DND-41 (cell line): ENCODE results near the gene GNAO1.

Source experiments
- ATAC-seq: fragments of 200-7000 bp; cut with Tn5 transposase; 3 replicates; pipeline ENCODE4 v1.9.1; 2021; ENCODE audit warnings: low read depth; ENCODE audit not compliant: insufficient read depth
- DNase-seq: peaks from one replicate; pipeline ENCODE4 v3.0.0-alpha.2; 2020
- H2AFZ ChIP-seq: 2 replicates; pipeline ENCODE4 v1.6.0; 2012; ENCODE audit warnings: low read depth, low read length
- H3K27ac ChIP-seq: 2 replicates; pipeline ENCODE4 v1.5.1; 2012; ENCODE audit warnings: low read length, inconsistent platforms
- H3K27me3 ChIP-seq: fragments of 200-600 bp; sonication (generic); 2 replicates; pipeline ENCODE4 v1.6.0; 2012; ENCODE audit warnings: low read length, mild to moderate bottlenecking, inconsistent platforms; ENCODE audit not compliant: insufficient read depth, poor library complexity
- H3K36me3 ChIP-seq: 2 replicates; pipeline ENCODE4 v1.5.1; 2012; ENCODE audit warnings: low read length, inconsistent platforms; ENCODE audit not compliant: insufficient read depth
- H3K4me1 ChIP-seq: 2 replicates; pipeline ENCODE4 v1.5.1; 2012; ENCODE audit warnings: mild to moderate bottlenecking, low read length; ENCODE audit not compliant: insufficient read depth
- H3K4me2 ChIP-seq: 2 replicates; pipeline ENCODE4 v1.6.0; 2012; ENCODE audit warnings: mild to moderate bottlenecking, moderate library complexity, low read length, inconsistent platforms; ENCODE audit not compliant: insufficient read depth
- H3K4me3 ChIP-seq, 2 experiments: fragments of 200-600 bp in 1 of 2; shearing (Covaris generic) in 1 of 2; 2 replicates each; pipeline ENCODE4 v1.5.1; 2012 to 2016; ENCODE audit warnings: inconsistent platforms in 2 of 2, low read length in 2 of 2, mild to moderate bottlenecking in 2 of 2, low read depth in 1 of 2, moderate library complexity in 1 of 2
- H3K79me2 ChIP-seq: 2 replicates; pipeline ENCODE4 v1.6.0; 2012; ENCODE audit warnings: low read length, inconsistent platforms; ENCODE audit not compliant: insufficient read depth
- H3K9ac ChIP-seq: 2 replicates; pipeline ENCODE4 v1.6.0; 2012; ENCODE audit warnings: low read depth, mild to moderate bottlenecking, inconsistent platforms, low read length, moderate library complexity
- H3K9me3 ChIP-seq: 2 replicates; pipeline ENCODE4 v1.5.1; 2012; ENCODE audit warnings: low read length, moderate library complexity, mild to moderate bottlenecking, inconsistent platforms; ENCODE audit not compliant: insufficient read depth, severe bottlenecking
- H4K20me1 ChIP-seq: 2 replicates; pipeline ENCODE4 v1.6.0; 2012; ENCODE audit warnings: low read length; ENCODE audit not compliant: insufficient read depth
- EZH2 ChIP-seq: IDR thresholded peaks from 3 replicates; pipeline ENCODE4 v1.6.1; 2012; ENCODE audit warnings: borderline replicate concordance, low read depth, mild to moderate bottlenecking, moderate library complexity, low read length, inconsistent platforms; ENCODE audit not compliant: severe bottlenecking
- TF ChIP-seq, protein P1 (sequence below): IDR thresholded peaks from 2 replicates; pipeline ENCODE4 v1.5.1; 2012; ENCODE audit warnings: borderline replicate concordance, low read length, moderate library complexity, mild to moderate bottlenecking; ENCODE audit not compliant: poor library complexity, severe bottlenecking; ENCODE audit errors: extremely low read depth

Gene GNAO1

DNA sequence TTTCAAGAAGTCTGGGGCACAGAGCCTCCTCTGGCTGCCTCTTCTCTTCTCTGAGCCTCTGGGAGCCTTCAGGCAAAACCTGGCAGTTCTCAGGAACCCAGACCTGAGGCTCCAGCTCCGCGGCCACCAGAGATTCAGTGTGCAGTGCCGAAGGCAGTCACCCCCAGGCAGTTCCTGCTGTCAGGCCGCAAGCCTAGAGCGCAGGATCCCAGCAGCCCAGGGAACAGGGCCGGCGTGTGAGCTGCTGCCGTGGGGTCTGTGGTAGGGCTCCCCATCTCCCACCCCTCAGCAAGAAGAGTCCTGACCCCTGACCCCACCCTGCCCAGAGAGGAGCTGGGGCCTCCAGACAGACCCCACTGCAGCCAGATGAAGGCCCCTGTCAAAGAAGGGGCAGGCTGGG, 155.9 kb downstream of the GNAO1 start:
- Histone ChIP-seq H3K9me3 (no peaks in the 10 kb centered on the region), H3K9ac (no peak overlapping the region), H2AFZ (no peak overlapping the region), H3K79me2 (no peaks in the 10 kb centered on the region), H3K4me1 (no peaks in the 10 kb centered on the region), H3K36me3 (peaks cover 23% of the 10 kb centered on the region), H3K4me2 (no peak overlapping the region), H3K27me3 (no peaks in the 10 kb centered on the region), H3K4me3 (no peak overlapping the region), H3K27ac (no peak overlapping the region), H4K20me1 (no peaks in the 10 kb centered on the region)
- TF ChIP-seq EZH2 = no peak
- TF ChIP-seq, protein P1, sequence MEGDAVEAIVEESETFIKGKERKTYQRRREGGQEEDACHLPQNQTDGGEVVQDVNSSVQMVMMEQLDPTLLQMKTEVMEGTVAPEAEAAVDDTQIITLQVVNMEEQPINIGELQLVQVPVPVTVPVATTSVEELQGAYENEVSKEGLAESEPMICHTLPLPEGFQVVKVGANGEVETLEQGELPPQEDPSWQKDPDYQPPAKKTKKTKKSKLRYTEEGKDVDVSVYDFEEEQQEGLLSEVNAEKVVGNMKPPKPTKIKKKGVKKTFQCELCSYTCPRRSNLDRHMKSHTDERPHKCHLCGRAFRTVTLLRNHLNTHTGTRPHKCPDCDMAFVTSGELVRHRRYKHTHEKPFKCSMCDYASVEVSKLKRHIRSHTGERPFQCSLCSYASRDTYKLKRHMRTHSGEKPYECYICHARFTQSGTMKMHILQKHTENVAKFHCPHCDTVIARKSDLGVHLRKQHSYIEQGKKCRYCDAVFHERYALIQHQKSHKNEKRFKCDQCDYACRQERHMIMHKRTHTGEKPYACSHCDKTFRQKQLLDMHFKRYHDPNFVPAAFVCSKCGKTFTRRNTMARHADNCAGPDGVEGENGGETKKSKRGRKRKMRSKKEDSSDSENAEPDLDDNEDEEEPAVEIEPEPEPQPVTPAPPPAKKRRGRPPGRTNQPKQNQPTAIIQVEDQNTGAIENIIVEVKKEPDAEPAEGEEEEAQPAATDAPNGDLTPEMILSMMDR = no peak
- ATAC-seq = no peak
- DNase-seq = no peak

- H3K9me3 ChIP-seq = no peaks in the 10 kb centered on the region
- TF ChIP-seq, protein P1 = no peak
- TF ChIP-seq EZH2 = no peak
- ATAC-seq (no peak), DNase-seq (peak; percentile 18)
- no peak overlapping the region for H3K4me3 ChIP-seq
- no peak overlapping the region for H3K4me2 ChIP-seq
- peaks cover 18% of the 10 kb centered on the region for H3K36me3 ChIP-seq
- no peaks in the 10 kb centered on the region for H3K4me1 ChIP-seq
- no peaks in the 10 kb centered on the region for H3K27me3 ChIP-seq
- no peaks in the 10 kb centered on the region for H3K79me2 ChIP-seq
- no peak overlapping the region for H2AFZ ChIP-seq
- H3K9ac ChIP-seq = no peak overlapping the region
- H4K20me1 ChIP-seq = no peaks in the 10 kb centered on the region
- no peak overlapping the region for H3K27ac ChIP-seq
Observed at GRCh38 chr16:56347670-56348069, 156.4 kb downstream of the GNAO1 start.

DNA sequence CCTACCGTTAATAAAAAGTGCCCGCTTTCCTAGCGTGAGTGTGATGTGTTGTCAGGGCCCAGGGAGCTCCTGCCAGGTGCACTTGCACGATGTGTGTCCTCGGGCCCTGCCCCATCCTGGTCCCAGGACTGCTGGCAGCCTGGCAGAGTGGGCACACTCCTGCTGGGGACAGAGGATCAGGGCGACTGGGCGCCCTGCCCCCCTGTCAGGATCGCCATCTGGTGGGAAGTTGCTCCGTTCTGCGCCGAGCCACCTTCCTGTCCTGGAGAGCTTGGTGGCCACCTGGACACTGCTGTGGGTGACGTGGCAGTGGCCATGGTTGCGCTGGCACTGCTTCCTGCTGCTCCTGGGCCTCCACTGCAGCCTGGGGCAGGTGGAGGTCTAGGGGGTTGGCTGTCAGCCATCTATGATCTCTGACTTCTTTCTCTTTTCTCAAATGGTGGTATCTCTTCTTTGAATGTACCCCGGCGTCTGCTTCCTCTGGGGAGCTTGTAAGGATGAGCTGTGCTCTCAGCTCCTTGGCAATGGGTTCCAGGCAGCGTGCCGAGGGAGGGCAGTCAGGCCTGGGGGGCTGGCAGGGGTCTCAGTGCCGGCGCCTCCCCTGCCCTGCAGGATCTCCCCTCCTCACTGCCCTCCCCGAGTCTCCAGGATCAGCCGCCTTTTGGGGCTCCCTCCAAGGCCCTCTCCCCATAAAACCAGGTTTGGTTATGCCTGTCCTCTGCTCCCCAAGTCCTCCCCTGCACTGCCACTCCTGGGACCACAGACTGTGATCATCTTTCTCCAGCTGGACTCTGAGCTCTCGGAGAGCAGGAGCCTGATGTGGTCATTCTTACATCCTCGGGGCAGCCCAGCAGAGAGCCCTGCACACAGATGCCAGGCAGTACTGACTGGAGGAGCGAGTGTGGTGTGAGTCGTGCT, 157.1 kb downstream of the GNAO1 start:
- Histone ChIP-seq H4K20me1 (no peaks in the 10 kb centered on the region), H3K9me3 (no peaks in the 10 kb centered on the region), H3K79me2 (no peaks in the 10 kb centered on the region), H3K4me3 (no peak overlapping the region), H3K9ac (no peak overlapping the region), H3K27me3 (no peaks in the 10 kb centered on the region), H2AFZ (no peak overlapping the region), H3K4me2 (no peak overlapping the region), H3K27ac (no peak overlapping the region), H3K36me3 (peaks cover 17% of the 10 kb centered on the region), H3K4me1 (no peaks in the 10 kb centered on the region)
- ATAC-seq (no peak), DNase-seq (no peak)
- no peak for TF ChIP-seq EZH2
- TF ChIP-seq, protein P1 = no peak
